ENCODE measurements around the gene NRG3. TPM values are rescaled to one million over a fixed set of nuclear protein-coding genes. Genes with fewer than 3 reads are reported as not detected.

NRG3 gene
- total and polyA plus RNA-seq, 5 donors = 0.23 to 3.4 (median 1.4) TPM

DNA sequence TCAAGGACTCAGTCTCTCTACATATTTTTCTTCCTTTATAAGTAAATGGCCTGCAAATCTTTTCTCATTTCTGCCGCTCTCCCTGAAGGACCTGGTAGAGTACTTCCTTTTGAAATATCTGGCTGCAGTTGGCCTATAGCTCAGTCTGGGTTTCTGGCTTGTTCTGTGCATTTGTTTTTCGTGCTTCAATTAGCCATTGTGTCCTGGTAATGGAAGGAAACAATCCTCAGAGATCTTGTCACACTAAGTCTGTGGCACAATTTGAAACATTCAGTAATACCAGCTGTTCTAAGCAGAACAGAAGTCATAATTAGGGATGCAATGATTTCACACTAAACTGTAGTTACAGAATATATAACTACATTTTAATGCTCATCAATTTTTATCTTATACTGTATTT, 545.0 kb downstream of the NRG3 start:
- Histone ChIP-seq H3K4me3 (ENCODE audit: low read length) (no peak overlapping the region), H3K9me3 (ENCODE audit: control insufficient read depth, low read length) (no peaks in the 10 kb centered on the region), H3K4me1 (ENCODE audit: control insufficient read depth, insufficient read depth, low read length) (no peaks in the 10 kb centered on the region), H3K27me3 (ENCODE audit: control insufficient read depth, insufficient read depth) (no peaks in the 10 kb centered on the region), H3K27ac (ENCODE audit: low read length) (no peak overlapping the region)
- ATAC-seq (no peak), DNase-seq (no peak)
- intact Hi-C loops (cut with DNase I) = no loop called here
- WGBS = 73% methylated on average over 2 of the region's 2 CpGs

DNA sequence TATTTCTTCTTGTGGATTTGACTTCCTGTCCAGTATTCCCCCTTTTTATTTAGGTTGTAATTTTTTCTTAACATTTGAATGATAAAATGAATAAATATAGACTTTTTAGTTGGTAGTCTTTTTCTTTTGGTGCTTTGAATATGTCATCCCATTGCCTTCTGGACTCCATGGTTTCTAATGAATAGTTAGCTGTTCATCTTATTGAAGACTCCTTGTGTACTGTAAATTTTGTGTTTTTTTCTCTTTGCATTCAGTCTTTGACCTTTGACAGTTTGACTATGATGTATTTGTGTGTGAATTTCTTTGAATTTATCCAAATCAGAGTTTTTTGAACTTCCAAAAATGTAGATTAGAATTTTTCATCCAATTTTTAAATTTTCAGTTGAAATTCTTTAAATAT, 554.3 kb downstream of the NRG3 start:
- no peaks in the 10 kb centered on the region for H3K9me3 ChIP-seq (ENCODE audit: control insufficient read depth, low read length)
- no peak for ATAC-seq

DNA sequence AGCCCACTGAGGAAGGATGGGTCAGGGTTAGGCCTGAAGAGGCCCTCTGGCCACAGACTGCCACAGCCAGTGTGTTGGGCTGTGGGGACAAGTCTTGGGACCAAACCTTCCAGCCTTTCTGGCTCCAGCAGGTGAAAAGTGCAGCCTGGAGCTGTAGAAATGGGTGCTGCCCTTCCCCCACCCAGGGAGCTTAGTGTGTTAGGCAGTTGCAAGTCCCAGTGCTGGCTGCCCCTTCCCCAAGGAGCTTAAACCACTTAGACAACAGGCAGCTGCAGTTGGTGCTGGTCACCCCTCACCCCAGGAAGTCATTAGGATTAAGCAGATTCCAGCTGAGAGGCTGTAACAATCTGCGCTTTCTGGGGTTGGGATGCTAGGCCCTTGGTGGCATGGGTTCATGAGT, 563.3 kb downstream of the NRG3 start:
- Histone ChIP-seq H3K4me1 (ENCODE audit: control insufficient read depth, insufficient read depth, low read length) (no peaks in the 10 kb centered on the region), H3K27me3 (ENCODE audit: control insufficient read depth, insufficient read depth) (no peaks in the 10 kb centered on the region), H3K9me3 (ENCODE audit: control insufficient read depth, low read length) (no peaks in the 10 kb centered on the region), H3K4me3 (ENCODE audit: low read length) (no peak overlapping the region), H3K27ac (ENCODE audit: low read length) (no peak overlapping the region)
- intact Hi-C loops (cut with DNase I) = no loop called here
- 91% methylated on average over 1 of the region's 1 CpG for WGBS
- ATAC-seq (no peak), DNase-seq (no peak)

More for the DNA sequence above, 554.3 kb downstream of the NRG3 start:
- H3K27ac ChIP-seq (ENCODE audit: low read length) = no peak overlapping the region
- H3K4me1 ChIP-seq (ENCODE audit: control insufficient read depth, insufficient read depth, low read length) = no peaks in the 10 kb centered on the region
- no peak for DNase-seq
- no peak overlapping the region for H3K4me3 ChIP-seq (ENCODE audit: low read length)
- H3K27me3 ChIP-seq (ENCODE audit: control insufficient read depth, insufficient read depth) = no peaks in the 10 kb centered on the region
- intact Hi-C loops (cut with DNase I) = no loop called here

DNA sequence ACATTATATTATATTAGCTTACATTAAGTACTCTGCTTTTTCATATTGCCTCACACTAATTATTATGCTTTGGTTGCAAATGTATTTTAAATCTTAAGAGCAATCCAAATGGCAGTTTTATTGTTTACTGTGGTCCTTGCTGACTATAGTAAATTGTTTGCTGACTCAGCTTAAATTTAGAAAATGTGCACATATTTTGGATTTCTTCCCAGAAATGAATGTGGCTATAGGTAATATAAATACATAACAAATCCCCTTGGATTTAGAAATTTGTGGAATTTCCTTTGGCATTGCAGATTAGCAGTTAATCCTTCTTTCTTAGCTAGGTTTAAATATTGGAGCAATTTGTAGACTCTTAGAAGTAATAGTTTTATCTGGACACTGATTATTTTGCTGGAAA, 565.8 kb downstream of the NRG3 start:
- intact Hi-C loops (cut with DNase I) = no loop called here
- Histone ChIP-seq H3K9me3 (ENCODE audit: control insufficient read depth, low read length) (no peaks in the 10 kb centered on the region), H3K27me3 (ENCODE audit: control insufficient read depth, insufficient read depth) (no peaks in the 10 kb centered on the region), H3K4me3 (ENCODE audit: low read length) (no peak overlapping the region), H3K4me1 (ENCODE audit: control insufficient read depth, insufficient read depth, low read length) (no peaks in the 10 kb centered on the region), H3K27ac (ENCODE audit: low read length) (no peak overlapping the region)
- no peak for DNase-seq
- no peak for ATAC-seq

DNA sequence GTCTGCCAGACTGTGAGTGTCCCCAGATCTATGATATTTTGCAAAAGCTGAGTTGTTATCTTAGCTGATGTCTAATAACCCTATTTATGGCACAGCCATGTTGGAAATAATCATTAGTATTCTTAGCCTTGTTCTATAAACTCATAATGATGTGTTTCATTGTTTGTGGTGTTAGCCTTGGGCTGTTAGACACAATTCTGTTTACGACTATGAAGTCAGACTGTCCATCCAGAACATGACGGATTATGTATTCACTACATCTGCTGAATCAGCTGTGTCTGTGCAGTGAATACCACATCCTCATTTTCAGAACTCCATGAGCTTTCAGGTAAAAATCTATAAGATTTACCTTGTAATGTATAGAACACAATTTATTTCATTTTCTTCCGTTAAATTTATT, 577.1 kb downstream of the NRG3 start:
- intact Hi-C loops (cut with DNase I) = no loop called here
- Histone ChIP-seq H3K4me3 (ENCODE audit: low read length) (no peak overlapping the region), H3K27me3 (ENCODE audit: control insufficient read depth, insufficient read depth) (no peaks in the 10 kb centered on the region), H3K9me3 (ENCODE audit: control insufficient read depth, low read length) (no peaks in the 10 kb centered on the region), H3K4me1 (ENCODE audit: control insufficient read depth, insufficient read depth, low read length) (no peaks in the 10 kb centered on the region), H3K27ac (ENCODE audit: low read length) (no peak overlapping the region)
- DNase-seq = no peak
- ATAC-seq = no peak
- WGBS = 90% methylated on average over 3 of the region's 3 CpGs

DNA sequence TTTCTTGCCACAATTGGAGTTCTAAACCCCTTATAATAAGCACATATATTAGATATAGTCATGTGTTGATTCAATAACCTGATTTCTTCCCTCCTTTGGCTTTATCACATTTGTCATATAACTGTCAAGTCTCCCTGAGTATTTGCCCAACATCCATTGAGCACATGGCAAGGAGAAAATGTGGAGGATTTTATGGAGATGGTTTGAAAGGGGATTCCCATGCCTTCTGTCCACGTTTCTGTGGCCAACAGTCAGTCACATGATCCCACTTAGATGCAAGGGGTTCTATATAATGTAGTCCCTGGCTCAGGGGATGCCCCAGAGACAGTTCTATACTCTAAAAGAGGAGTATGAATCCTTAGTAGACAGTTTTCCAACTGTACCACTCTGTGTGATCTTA, 577.7 kb downstream of the NRG3 start:
- 45% methylated on average over 1 of the region's 1 CpG for WGBS
- H3K27ac ChIP-seq (ENCODE audit: low read length) = no peak overlapping the region
- H3K27me3 ChIP-seq (ENCODE audit: control insufficient read depth, insufficient read depth) = no peaks in the 10 kb centered on the region
- no peak for ATAC-seq
- H3K4me1 ChIP-seq (ENCODE audit: control insufficient read depth, insufficient read depth, low read length) = no peaks in the 10 kb centered on the region
- DNase-seq = no peak
- intact Hi-C loops (cut with DNase I) = no loop called here
- no peaks in the 10 kb centered on the region for H3K9me3 ChIP-seq (ENCODE audit: control insufficient read depth, low read length)
- no peak overlapping the region for H3K4me3 ChIP-seq (ENCODE audit: low read length)

DNA sequence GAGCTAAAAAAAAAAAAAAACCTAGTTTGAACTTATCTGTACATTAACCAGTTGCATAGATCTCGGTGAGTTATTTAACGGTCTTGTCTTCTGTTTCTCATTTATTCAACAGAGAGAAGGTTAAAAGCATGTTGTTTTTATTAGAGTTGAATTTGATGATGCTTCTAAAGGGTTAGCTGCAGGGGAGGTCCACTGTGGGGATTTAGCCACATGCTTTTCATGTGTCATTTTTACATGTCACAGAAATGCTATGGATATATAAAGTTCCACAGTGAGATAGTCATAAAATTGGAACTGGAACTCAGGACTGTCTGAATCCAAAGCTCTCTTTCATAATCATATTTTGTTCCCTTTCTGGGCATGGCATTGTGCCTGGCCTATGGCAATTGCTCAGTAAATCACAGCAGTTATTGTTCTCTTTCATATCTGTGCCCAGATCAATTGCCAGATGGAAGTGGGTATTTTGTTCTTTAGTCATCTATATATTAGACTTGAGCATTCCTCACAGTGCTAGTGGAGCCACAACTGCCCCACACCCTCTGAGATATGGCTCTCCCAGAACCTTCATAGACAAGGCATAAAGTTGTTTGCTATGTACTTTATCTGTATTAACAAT, 578.8 kb downstream of the NRG3 start:
- no peaks in the 10 kb centered on the region for H3K27me3 ChIP-seq (ENCODE audit: control insufficient read depth, insufficient read depth)
- 84% methylated on average over 2 of the region's 2 CpGs for WGBS
- ATAC-seq = no peak
- H3K4me1 ChIP-seq (ENCODE audit: control insufficient read depth, insufficient read depth, low read length) = no peaks in the 10 kb centered on the region
- H3K4me3 ChIP-seq (ENCODE audit: low read length) = no peak overlapping the region
- H3K27ac ChIP-seq (ENCODE audit: low read length) = no peak overlapping the region
- H3K9me3 ChIP-seq (ENCODE audit: control insufficient read depth, low read length) = no peaks in the 10 kb centered on the region
- intact Hi-C loops (cut with DNase I) = no loop called here
- DNase-seq = no peak

DNA sequence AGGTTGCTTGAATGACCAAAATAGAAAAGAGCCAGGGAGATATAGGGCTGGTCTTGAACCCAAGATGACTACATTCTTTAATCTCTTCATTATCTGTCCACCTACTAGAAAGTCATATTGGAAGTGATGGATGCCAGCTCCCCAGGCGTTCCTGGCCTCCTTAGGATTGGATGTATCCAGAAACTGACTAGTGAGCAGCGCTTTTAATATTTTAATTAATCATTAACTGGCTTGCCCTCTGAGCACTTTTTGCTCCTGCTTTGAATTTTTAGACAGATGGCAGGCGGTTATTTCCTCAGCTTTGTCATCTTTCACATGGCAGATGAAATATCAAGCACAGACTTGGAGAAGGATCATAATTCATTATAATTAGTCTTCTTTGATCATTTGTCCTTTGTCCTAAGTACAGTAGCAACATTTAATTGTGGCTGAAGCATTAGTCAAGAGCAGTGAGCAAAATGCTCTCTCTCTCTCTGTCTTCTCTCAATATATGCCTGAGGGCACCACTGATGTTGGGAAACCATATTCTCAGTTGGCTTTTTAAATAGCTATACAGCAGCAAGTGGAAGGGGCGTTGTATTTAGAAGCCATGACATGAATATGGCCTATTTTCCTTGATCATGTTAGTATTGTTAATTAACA, 588.0 kb downstream of the NRG3 start:
- whole genome bisulfite sequencing = 80% methylated on average over 4 of the region's 4 CpGs
- no peak overlapping the region for H3K4me3 ChIP-seq (ENCODE audit: low read length)
- no peaks in the 10 kb centered on the region for H3K9me3 ChIP-seq (ENCODE audit: control insufficient read depth, low read length)
- intact Hi-C loops (cut with DNase I) = no loop called here
- DNase-seq = no peak
- H3K27ac ChIP-seq (ENCODE audit: low read length) = no peak overlapping the region
- no peak for ATAC-seq
- no peaks in the 10 kb centered on the region for H3K27me3 ChIP-seq (ENCODE audit: control insufficient read depth, insufficient read depth)
- H3K4me1 ChIP-seq (ENCODE audit: control insufficient read depth, insufficient read depth, low read length) = no peaks in the 10 kb centered on the region

DNA sequence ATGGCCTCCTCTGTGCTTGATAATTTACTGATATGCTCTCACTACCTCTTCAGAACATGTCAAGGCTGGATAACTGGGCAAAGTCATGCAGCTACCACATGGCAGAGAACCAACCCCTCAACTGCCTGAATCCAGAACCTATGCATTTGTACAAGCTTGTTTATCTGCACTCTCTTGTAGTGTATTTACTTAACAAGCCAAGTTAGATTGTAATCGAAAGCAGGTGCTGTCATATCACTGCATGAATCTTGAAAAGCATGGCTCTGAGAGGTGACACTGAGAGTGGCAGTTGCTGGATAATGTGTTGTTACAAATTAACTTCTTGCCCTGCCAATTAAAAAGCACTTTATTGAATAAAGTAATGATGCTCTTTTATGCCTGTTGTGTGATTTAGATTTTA, 588.6 kb downstream of the NRG3 start:
- Histone ChIP-seq H3K4me1 (ENCODE audit: control insufficient read depth, insufficient read depth, low read length) (no peaks in the 10 kb centered on the region), H3K27me3 (ENCODE audit: control insufficient read depth, insufficient read depth) (no peaks in the 10 kb centered on the region), H3K27ac (ENCODE audit: low read length) (no peak overlapping the region), H3K9me3 (ENCODE audit: control insufficient read depth, low read length) (no peaks in the 10 kb centered on the region), H3K4me3 (ENCODE audit: low read length) (no peak overlapping the region)
- intact Hi-C loops (cut with DNase I) = no loop called here
- DNase-seq (no peak), ATAC-seq (no peak)
- WGBS = 86% methylated on average over 1 of the region's 1 CpG

DNA sequence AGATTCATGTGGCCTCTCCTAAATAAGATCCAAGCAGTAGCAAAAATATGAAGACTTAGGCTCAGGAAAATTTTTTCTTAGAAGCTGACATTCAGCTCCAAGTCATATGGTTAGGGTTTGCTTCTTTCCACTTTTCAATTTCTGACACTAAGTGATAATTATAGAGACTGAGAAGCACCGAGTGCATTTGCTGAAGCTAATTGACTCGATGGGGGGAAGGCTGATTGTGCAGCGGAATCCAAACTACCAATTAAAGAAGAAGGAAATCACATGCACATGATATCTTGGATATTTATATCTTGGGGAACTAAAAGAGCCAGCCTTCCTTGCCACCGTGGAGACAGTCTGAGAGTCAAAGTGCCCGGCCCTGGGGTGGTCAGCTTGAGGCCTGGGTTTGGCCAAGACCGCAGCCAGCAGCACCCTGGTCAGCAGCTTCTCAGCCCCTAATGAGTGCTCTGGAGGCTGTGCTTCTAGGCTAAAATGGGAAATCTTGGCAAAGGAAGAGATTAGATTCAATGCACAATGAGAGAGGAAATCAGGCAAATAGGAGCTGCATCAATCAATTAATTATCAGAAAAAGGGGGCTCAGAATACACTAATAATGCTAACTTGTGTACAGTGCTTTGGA, 589.3 kb downstream of the NRG3 start:
- intact Hi-C loops (cut with DNase I) = no loop called here
- Histone ChIP-seq H3K4me1 (ENCODE audit: control insufficient read depth, insufficient read depth, low read length) (no peaks in the 10 kb centered on the region), H3K27me3 (ENCODE audit: control insufficient read depth, insufficient read depth) (no peaks in the 10 kb centered on the region), H3K9me3 (ENCODE audit: control insufficient read depth, low read length) (no peaks in the 10 kb centered on the region), H3K4me3 (ENCODE audit: low read length) (no peak overlapping the region), H3K27ac (ENCODE audit: low read length) (no peak overlapping the region)
- DNase-seq (no peak), ATAC-seq (no peak)
- WGBS = 62% methylated on average over 6 of the region's 6 CpGs

DNA sequence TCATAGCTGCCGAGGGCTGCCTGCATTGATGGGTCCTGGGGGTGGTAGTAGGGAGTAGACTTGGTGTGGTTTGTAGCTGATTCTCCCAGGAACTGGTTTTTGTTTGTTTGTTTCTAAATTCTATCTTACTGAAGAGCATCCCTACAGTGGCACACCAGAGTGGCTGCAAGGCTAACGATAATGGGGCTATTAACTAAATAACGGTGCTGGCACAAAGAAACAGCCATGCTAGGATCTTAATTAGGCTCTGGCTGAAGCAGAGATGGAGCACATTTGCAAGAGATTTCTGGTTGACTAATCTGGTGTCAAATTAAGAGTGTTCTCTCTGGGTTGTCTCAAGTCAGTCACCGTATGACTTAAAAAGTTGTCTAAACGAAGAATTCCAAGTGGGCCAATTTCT, 590.0 kb downstream of the NRG3 start:
- H3K27me3 ChIP-seq (ENCODE audit: control insufficient read depth, insufficient read depth) = no peaks in the 10 kb centered on the region
- H3K4me3 ChIP-seq (ENCODE audit: low read length) = no peak overlapping the region
- no peaks in the 10 kb centered on the region for H3K4me1 ChIP-seq (ENCODE audit: control insufficient read depth, insufficient read depth, low read length)
- no peak overlapping the region for H3K27ac ChIP-seq (ENCODE audit: low read length)
- H3K9me3 ChIP-seq (ENCODE audit: control insufficient read depth, low read length) = no peaks in the 10 kb centered on the region
- WGBS = 80% methylated on average over 5 of the region's 5 CpGs
- DNase-seq = no peak
- intact Hi-C loops (cut with DNase I) = no loop called here
- no peak for ATAC-seq
